ENCODE measurements around the gene HLA-DRA.

- no peak for TF ChIP-seq POLR2A (IDR thresholded peaks at IDR 0.05; ENCODE audit: low read length)
- no peak for TF ChIP-seq GATA1 (IDR thresholded peaks at IDR 0.05; ENCODE audit: low read depth, low read length)
Measured at GRCh38 chr6:32462609-32463008, 22.9 kb downstream of the HLA-DRA start.

All from erythroblast (primary cell).